Caco-2 (cell line): ENCODE results near the gene MATN4. TPM values are rescaled to one million over a fixed set of nuclear protein-coding genes. Genes with fewer than 3 reads are reported as not detected.
A peak's percentile ranks its signal among the peaks of the same experiment; 100 is the strongest.

Experiments
- Bru-seq: library from RNA; stranded (reverse); fragments of 400-500 nt; gene quantifications from one replicate; lab custom pipeline; 2021; lab: Mats Ljungman, UMichigan
- BruChase-seq, 2 experiments: library from RNA; stranded (reverse); fragments of 400-500 nt; gene quantifications; one replicate each; lab custom pipeline; 2021; lab: Mats Ljungman, UMichigan
- BruUV-seq: library from RNA; stranded (reverse); fragments of 400-500 nt; replicated peaks from 2 replicates; lab custom pipeline; 2021; lab: Mats Ljungman, UMichigan
- CTCF ChIA-PET: fragments of 300-600 bp; sonication (Branson Sonifier 250); formaldehyde crosslinking; loops from one replicate; lab custom pipeline; 2022; ENCODE audit warnings: antibody characterized with exemption; lab: Charles Lee
- POLR2A ChIA-PET: fragments of 300-600 bp; sonication (Branson Sonifier 250); formaldehyde crosslinking; loops from one replicate; lab custom pipeline; 2022; ENCODE audit warnings: antibody characterized with exemption; lab: Charles Lee
- DNase-seq, 2 experiments: peaks; one replicate each; pipeline versions ENCODE4 v3.0.0 to v3.0.0-alpha.2; 2020 to 2022
- H3K27me3 ChIP-seq: replicated peaks from 2 replicates; pipeline ENCODE4 v1.6.0; 2011; ENCODE audit warnings: low read length; ENCODE audit not compliant: control insufficient read depth, insufficient read depth
- H3K36me3 ChIP-seq: 2 replicates; pipeline ENCODE4 v1.5.1; 2011; ENCODE audit warnings: low read length; ENCODE audit not compliant: control insufficient read depth, insufficient read depth
- H3K4me1 ChIP-seq: fragments of 250-450 bp; sonication (Bioruptor Pico); 2 replicates; pipeline ENCODE4 v1.5.1; 2020; ENCODE audit warnings: mild to moderate bottlenecking
- H3K4me3 ChIP-seq: 2 replicates; pipeline ENCODE4 v1.5.1; 2011; ENCODE audit warnings: low read depth, mild to moderate bottlenecking, control low read depth, low read length
- H3K9me3 ChIP-seq: fragments of 250-450 bp; sonication (Bioruptor Pico); 2 replicates; pipeline ENCODE4 v1.5.1; 2020; ENCODE audit warnings: mild to moderate bottlenecking, moderate library complexity
- H3K27ac Mint-ChIP-seq: one replicate; pipeline ENCODE4 v1.8.0; 2022; ENCODE audit warnings: mixed read lengths; ENCODE audit not compliant: unreplicated experiment
- H3K27me3 Mint-ChIP-seq: one replicate; pipeline ENCODE4 v1.8.0; 2022; ENCODE audit warnings: mixed read lengths; ENCODE audit not compliant: insufficient read depth, unreplicated experiment
- H3K36me3 Mint-ChIP-seq: one replicate; pipeline ENCODE4 v1.8.0; 2022; ENCODE audit warnings: mild to moderate bottlenecking, mixed read lengths; ENCODE audit not compliant: insufficient read depth, unreplicated experiment
- H3K4me1 Mint-ChIP-seq: one replicate; pipeline ENCODE4 v1.8.0; 2022; ENCODE audit warnings: low read depth, mixed read lengths; ENCODE audit not compliant: unreplicated experiment
- H3K4me3 Mint-ChIP-seq: one replicate; pipeline ENCODE4 v1.8.0; 2022; ENCODE audit warnings: mild to moderate bottlenecking, moderate library complexity, mixed read lengths; ENCODE audit not compliant: unreplicated experiment
- H3K9me3 Mint-ChIP-seq: one replicate; pipeline ENCODE4 v1.8.0; 2022; ENCODE audit warnings: mixed read lengths; ENCODE audit not compliant: unreplicated experiment
- intact Hi-C: fragments of 100-400 bp; cut with micrococcal nuclease; formaldehyde crosslinking; loops from one replicate; pipeline ENCODE4 v1.10.0; 2022; ENCODE audit not compliant: unreplicated experiment
- long read RNA-seq: library from polyadenylated mRNA; stranded (forward); transcript quantifications from one replicate; pipeline ENCODE4 v2.0.0, GENCODE V29; 2022
- total RNA-seq: library from RNA; stranded (reverse); gene quantifications from 2 replicates; pipeline ENCODE4 v1.2.3, GENCODE V29; 2022
- TF ChIP-seq, protein P1 (sequence below), 2 experiments: fragments of 200-600 bp in 1 of 2; IDR thresholded peaks; 1 replicate in 1 of 2; 2 replicates in 1 of 2; pipeline versions ENCODE4 v1.5.1 to v1.8.0; 2011 to 2022; ENCODE audit warnings: antibody characterized with exemption in 1 of 2, control low read depth in 1 of 2, inconsistent platforms in 1 of 2, low read depth in 1 of 2, low read length in 1 of 2, mild to moderate bottlenecking in 1 of 2, moderate library complexity in 1 of 2; ENCODE audit not compliant: insufficient read depth in 1 of 2, severe bottlenecking in 1 of 2, unreplicated experiment in 1 of 2

Gene MATN4
- not detected in 2 replicates for total RNA-seq
- Bru-seq, nascent RNA = percentile 23 among the genes with signal in this experiment
- percentile 21 among the genes with signal in this experiment for BruChase-seq, experiment 1, labeled RNA remaining after a 2-hour chase
- BruChase-seq, experiment 2, labeled RNA remaining after a 6-hour chase = percentile 26 among the genes with signal in this experiment
- long read RNA-seq = 0 reads

DNA sequence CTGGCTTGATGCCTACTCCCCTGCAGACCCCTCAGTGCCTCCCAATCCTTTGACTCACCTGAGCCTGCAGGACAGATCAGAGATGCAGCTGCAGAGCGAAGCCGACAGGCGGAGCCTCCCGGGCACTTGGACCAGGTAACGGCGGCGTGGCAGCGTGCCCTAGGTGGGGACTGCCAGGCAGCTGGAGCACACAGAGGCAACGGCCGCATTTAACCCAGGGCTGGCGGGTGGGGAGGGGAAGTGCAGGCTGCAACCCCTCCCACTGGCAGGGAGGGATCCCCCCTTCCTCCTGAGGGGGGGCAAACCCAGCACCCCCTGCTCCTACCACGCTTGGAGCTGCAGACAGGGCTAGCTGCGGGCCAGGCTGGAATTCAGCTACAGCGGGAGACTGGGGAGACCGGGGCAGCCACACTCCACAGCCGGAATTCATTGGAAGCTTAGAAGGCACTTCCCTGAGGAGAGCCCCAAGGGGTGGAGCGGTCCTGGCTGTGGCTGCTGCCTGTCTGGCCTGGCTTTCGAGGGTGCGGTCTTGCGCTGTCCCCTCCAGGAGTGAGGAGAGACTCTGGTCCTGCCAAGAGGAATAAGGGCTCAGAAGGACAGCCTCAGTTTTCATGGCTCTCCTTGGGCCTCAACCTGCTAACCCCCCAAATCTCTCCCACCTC lies at the start of gene MATN4:
Gene MATN4 (minus strand): TSS at position 183 of the 662 bp plus-strand sequence. CDS start 2,717 bp downstream, outside the sequence.
- Histone ChIP-seq H3K4me1 (no peaks in the 10 kb centered on the region), H3K27me3 (no peaks in the 10 kb centered on the region), H3K36me3 (no peaks in the 10 kb centered on the region), H3K4me3 (no peak within 1 kb of the TSS), H3K9me3 (no peaks in the 10 kb centered on the region)
- TF ChIP-seq, protein P1, sequence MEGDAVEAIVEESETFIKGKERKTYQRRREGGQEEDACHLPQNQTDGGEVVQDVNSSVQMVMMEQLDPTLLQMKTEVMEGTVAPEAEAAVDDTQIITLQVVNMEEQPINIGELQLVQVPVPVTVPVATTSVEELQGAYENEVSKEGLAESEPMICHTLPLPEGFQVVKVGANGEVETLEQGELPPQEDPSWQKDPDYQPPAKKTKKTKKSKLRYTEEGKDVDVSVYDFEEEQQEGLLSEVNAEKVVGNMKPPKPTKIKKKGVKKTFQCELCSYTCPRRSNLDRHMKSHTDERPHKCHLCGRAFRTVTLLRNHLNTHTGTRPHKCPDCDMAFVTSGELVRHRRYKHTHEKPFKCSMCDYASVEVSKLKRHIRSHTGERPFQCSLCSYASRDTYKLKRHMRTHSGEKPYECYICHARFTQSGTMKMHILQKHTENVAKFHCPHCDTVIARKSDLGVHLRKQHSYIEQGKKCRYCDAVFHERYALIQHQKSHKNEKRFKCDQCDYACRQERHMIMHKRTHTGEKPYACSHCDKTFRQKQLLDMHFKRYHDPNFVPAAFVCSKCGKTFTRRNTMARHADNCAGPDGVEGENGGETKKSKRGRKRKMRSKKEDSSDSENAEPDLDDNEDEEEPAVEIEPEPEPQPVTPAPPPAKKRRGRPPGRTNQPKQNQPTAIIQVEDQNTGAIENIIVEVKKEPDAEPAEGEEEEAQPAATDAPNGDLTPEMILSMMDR (IDR thresholded peaks at IDR 0.05; ENCODE audit: insufficient read depth in 1 of 2, low read depth in 1 of 2, low read length in 1 of 2, severe bottlenecking in 1 of 2, unreplicated experiment in 1 of 2) = no peak
- Mint-ChIP-seq H3K27ac (no peak within 1 kb of the TSS), H3K27me3 (peaks cover 3% of the 10 kb centered on the region), H3K9me3 (no peaks in the 10 kb centered on the region), H3K4me1 (peaks cover 8% of the 10 kb centered on the region), H3K4me3 (no peak within 1 kb of the TSS), H3K36me3 (no peaks in the 10 kb centered on the region)
- DNase-seq = no peak
- CTCF ChIA-PET = interaction anchor here (0.7 to 2.1 kb wide), 5 partner anchors 10 to 156 kb away, joined by 3 to 7 read pairs (median 3); no protein-coding TSS in a partner anchor
- intact Hi-C loops = no loop called here
- POLR2A ChIA-PET = no interaction called here
- BruUV-seq = no TSS peak

GRCh38 chr20:45355209-45356084 lies 47.3 kb upstream of the MATN4 start:
- H3K4me3 ChIP-seq = no peak overlapping the region
- BruUV-seq = no TSS peak
- no peak overlapping the region for H3K27ac Mint-ChIP-seq
- ChIA-PET POLR2A (interaction anchor here (0.9 to 1.2 kb wide), 3 partner anchors 8 to 32 kb away, joined by 3 to 7 read pairs (median 4); no protein-coding TSS in a partner anchor), CTCF (interaction anchor here (1.4 kb wide), 1 partner anchor 32 kb away, joined by 5 read pairs; no protein-coding TSS in a partner anchor)
- no peaks in the 10 kb centered on the region for H3K36me3 ChIP-seq
- peaks cover 52% of the 10 kb centered on the region for H3K4me1 Mint-ChIP-seq
- no peaks in the 10 kb centered on the region for H3K27me3 Mint-ChIP-seq
- H3K9me3 ChIP-seq = no peaks in the 10 kb centered on the region
- no peak overlapping the region for H3K4me3 Mint-ChIP-seq
- DNase-seq = no peak
- H3K27me3 ChIP-seq = no peaks in the 10 kb centered on the region
- intact Hi-C loops = no loop called here
- H3K4me1 ChIP-seq = peaks cover 46% of the 10 kb centered on the region
- no peaks in the 10 kb centered on the region for H3K36me3 Mint-ChIP-seq
- H3K9me3 Mint-ChIP-seq = no peaks in the 10 kb centered on the region
- TF ChIP-seq, protein P1 (IDR thresholded peaks at IDR 0.05; ENCODE audit: insufficient read depth in 1 of 2, low read depth in 1 of 2, low read length in 1 of 2, severe bottlenecking in 1 of 2, unreplicated experiment in 1 of 2) = no peak
